Measurements from ENCODE around the gene PSD4.

PSD4 gene

DNA sequence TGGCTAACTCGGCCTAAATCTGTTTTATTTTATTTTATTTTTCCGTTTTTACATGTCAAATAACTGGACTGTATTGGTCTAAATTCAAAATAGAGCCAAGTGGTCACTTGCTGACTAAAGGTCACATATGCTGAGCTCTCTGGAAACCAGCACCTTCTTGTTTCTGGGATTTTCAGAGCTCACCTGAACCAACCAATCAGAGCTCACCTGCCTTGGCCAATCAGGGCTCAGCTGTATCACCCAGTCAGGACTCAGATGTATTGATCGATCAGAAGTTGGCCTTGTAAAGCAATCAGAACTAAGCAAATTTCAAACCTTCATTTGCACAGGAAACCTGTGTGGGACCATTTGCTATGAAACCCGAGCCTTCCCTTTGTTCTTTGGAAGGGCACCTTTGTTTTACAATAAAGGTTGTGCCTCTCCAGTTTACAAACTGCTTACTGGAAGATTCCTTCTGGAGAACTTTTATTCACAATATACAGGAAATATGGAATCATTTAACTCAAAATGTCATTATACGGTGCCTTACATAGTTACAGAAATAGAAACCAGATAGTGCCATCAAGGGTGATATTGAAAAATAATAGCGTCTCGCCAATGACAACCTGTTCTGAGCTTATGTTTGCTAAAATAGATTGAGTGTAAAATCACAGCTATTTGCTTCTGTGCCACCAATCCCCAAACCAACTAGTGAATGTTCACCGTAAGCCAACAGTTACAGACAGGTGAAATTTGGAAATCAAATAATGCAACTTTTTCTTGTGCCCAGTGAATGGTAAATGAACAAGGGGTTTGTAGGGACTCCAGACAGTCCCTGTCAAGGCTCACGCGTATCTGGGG lies 17.3 kb upstream of the PSD4 start:
- TF ChIP-seq LEF1 (IDR thresholded peaks at IDR 0.05; ENCODE audit: borderline replicate concordance) (no peak), FOXA1 (IDR thresholded peaks at IDR 0.05) (no peak), BHLHE40 (IDR thresholded peaks at IDR 0.05; ENCODE audit: borderline replicate concordance) (no peak), CTBP1 (IDR thresholded peaks at IDR 0.05; ENCODE audit: borderline replicate concordance) (no peak), ZNF384 (IDR thresholded peaks at IDR 0.05) (no peak), NFRKB (IDR thresholded peaks at IDR 0.05) (no peak), ELF4 (IDR thresholded peaks at IDR 0.05) (no peak), SUZ12 (IDR thresholded peaks at IDR 0.05) (no peak)
- CTCF ChIA-PET = interaction anchor here (0.8 to 3.2 kb wide), 5 partner anchors 14 to 43 kb away, joined by 3 to 19 read pairs (median 6); no protein-coding TSS in a partner anchor
- DNase-seq (ENCODE audit: extremely low spot score) = no peak
- POLR2A ChIA-PET = interaction anchor here (1.1 kb wide), 1 partner anchor 37 kb away, joined by 3 read pairs; no protein-coding TSS in a partner anchor

DNA sequence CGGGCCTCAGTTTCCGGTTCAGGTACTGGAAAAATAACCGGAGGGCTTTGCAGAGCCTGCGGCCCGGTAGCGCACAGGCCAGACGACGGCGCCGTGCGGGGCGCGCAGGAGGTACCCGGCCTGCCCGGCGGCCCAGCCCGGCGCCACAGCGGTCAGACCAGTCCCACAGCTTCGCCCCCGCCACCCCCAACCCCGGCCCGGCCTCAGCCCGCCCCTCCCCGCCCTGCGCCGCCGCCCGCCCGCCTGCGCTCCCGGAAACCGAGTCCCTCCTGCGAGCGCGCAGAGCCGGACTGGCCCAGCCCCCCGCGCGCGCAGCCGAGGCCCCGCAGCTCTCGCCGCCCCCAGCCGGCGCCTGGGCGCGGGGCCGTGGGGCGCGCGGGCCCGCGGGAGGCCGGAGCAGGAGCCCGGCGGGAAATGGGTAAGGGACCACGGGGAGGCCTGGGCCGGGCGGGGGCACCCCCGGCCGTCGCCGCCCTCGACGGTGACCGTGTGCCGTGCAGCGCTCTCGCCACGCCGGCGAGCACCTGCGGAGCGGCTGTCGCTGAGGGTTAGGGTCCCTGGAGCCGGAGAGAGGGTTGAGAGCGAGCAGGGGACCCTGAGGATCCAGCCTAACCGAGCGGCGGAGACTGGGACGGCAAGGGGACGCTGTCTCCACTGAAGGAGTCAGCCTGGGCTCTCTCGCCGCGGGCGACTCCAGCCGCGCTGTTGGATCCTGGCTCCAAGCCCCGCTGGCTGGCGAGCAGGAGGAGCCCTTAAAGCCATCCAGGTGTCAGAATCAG lies 16.5 kb upstream of the PSD4 start:
- peak; percentile 59 for DNase-seq (ENCODE audit: extremely low spot score)
- ChIA-PET POLR2A (interaction anchor here (0.9 to 1.1 kb wide), 2 partner anchors 17 to 36 kb away, joined by 3 to 5 read pairs; partner anchors contain the start of gene PSD4), CTCF (interaction anchor here (0.6 to 3.2 kb wide), 4 partner anchors 17 to 42 kb away, joined by 3 to 19 read pairs (median 6); no protein-coding TSS in a partner anchor)
- TF ChIP-seq ZNF384 (IDR thresholded peaks at IDR 0.05) (no peak), FOXK2 (IDR thresholded peaks at IDR 0.05) (no peak), TARDBP (IDR thresholded peaks at IDR 0.05) (no peak), L3MBTL2 (conservative IDR thresholded peaks at IDR 0.05) (no peak; the same call in 1 of the 2 replicates), LEF1 (IDR thresholded peaks at IDR 0.05; ENCODE audit: borderline replicate concordance) (no peak)

DNA sequence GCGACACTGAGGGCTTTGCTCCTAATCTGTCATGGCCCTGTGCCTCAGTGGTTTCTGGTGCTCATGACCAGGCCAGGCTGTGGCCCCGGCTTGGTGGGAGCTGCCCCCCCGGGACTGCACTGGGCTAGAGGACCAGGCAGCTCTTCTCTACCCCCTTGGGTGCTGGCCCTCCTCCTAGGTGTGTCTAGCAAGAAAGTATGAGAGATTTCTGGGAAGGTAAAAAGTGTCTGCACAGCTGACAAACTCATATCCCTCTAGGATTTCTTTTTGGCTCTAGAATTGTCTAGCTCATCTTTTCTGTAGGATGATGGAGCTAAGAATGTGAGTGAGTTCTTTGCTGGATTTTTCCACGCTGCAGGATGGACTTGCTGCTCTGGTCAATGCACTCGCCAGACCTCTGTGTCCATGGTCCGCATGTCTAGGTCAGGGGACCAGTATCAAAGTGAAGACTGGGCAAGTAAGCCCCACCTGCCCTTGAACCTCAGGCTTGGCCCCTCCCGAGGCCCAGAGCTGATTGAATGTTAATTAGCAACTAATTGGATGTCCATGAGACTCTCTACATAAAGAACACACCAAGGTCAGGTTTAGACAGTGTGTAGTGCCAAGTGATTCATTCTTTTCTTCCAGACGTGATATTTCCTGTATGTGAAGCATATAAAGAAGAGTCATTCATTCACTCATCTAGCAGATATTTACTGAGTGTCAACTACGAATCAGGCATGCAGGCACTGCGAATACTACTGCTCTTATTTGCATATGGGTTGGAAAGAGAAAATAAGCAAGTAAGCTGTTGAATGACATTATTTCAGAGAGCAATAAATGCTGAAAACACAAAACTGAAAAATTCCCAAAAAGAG lies 15.6 kb upstream of the PSD4 start:
- TF ChIP-seq NFRKB (IDR thresholded peaks at IDR 0.05) (no peak), ELF4 (IDR thresholded peaks at IDR 0.05) (no peak), LEF1 (IDR thresholded peaks at IDR 0.05; ENCODE audit: borderline replicate concordance) (no peak), L3MBTL2 (conservative IDR thresholded peaks at IDR 0.05) (no peak), SUZ12 (IDR thresholded peaks at IDR 0.05) (no peak), CTBP1 (IDR thresholded peaks at IDR 0.05; ENCODE audit: borderline replicate concordance) (no peak), FOXA1 (IDR thresholded peaks at IDR 0.05) (no peak), ZNF384 (IDR thresholded peaks at IDR 0.05) (no peak), TARDBP (IDR thresholded peaks at IDR 0.05) (no peak), FOXM1 (IDR thresholded peaks at IDR 0.05; ENCODE audit: borderline replicate concordance) (no peak), BHLHE40 (IDR thresholded peaks at IDR 0.05; ENCODE audit: borderline replicate concordance) (no peak), FOXK2 (IDR thresholded peaks at IDR 0.05) (no peak), SP1 (IDR thresholded peaks at IDR 0.05) (no peak), ARNT (IDR thresholded peaks at IDR 0.05) (no peak), HDGF (IDR thresholded peaks at IDR 0.05; ENCODE audit: borderline replicate concordance) (no peak)
- TF ChIP-seq, protein P1, sequence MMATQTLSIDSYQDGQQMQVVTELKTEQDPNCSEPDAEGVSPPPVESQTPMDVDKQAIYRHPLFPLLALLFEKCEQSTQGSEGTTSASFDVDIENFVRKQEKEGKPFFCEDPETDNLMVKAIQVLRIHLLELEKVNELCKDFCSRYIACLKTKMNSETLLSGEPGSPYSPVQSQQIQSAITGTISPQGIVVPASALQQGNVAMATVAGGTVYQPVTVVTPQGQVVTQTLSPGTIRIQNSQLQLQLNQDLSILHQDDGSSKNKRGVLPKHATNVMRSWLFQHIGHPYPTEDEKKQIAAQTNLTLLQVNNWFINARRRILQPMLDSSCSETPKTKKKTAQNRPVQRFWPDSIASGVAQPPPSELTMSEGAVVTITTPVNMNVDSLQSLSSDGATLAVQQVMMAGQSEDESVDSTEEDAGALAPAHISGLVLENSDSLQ (IDR thresholded peaks at IDR 0.05) = no peak
- DNase-seq (ENCODE audit: extremely low spot score) = no peak
- ChIA-PET POLR2A (interaction anchor here (0.7 to 0.9 kb wide), 2 partner anchors 16 to 25 kb away, joined by 3 to 5 read pairs; partner anchors contain the start of gene PSD4), CTCF (interaction anchor here (0.6 to 3.2 kb wide), 6 partner anchors 14 to 46 kb away, joined by 3 to 19 read pairs (median 6); no protein-coding TSS in a partner anchor)

DNA sequence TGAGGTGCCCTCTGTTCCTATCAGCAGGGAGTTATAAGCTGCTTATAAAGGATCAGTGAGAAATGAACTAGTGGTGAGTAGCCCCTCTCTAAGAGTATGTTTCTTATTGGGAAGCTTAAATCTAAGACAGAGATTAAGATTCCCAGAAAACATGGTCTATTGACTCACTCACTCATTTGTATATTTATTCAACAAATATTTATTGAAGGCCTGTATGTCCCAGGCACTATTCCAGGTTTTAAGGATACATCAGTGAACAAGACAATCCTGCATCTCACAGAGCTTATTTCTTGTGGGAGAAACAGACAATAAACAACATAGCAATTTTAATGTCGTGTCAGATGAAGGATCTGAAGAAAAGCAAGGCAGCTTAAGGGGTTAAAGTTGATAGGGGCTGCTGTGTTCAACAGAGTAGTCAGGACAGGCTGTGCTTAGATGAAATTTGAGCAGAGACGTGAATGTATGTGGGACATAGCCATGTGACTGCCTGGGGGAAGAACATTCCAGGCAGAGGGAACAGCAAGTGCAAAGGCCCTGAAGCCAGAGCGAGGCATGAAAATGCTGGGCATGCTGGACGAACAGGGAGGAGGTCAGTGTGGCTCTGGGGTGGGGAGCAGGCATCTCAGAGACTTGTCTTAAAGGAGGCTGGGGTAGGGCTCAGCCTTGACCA lies 14.8 kb upstream of the PSD4 start:
- CTCF ChIA-PET = interaction anchor here (0.8 to 3.2 kb wide), 3 partner anchors 13 to 45 kb away, joined by 3 to 19 read pairs (median 5); no protein-coding TSS in a partner anchor
- POLR2A ChIA-PET = interaction anchor here (0.7 kb wide), 1 partner anchor 24 kb away, joined by 3 read pairs; no protein-coding TSS in a partner anchor
- no peak for DNase-seq (ENCODE audit: extremely low spot score)
- TF ChIP-seq TARDBP (IDR thresholded peaks at IDR 0.05) (no peak), FOXM1 (IDR thresholded peaks at IDR 0.05; ENCODE audit: borderline replicate concordance) (no peak), SUZ12 (IDR thresholded peaks at IDR 0.05) (no peak), BHLHE40 (IDR thresholded peaks at IDR 0.05; ENCODE audit: borderline replicate concordance) (no peak), ARNT (IDR thresholded peaks at IDR 0.05) (no peak), LEF1 (IDR thresholded peaks at IDR 0.05; ENCODE audit: borderline replicate concordance) (no peak), HDGF (IDR thresholded peaks at IDR 0.05; ENCODE audit: borderline replicate concordance) (no peak), FOXK2 (IDR thresholded peaks at IDR 0.05) (no peak), SP1 (IDR thresholded peaks at IDR 0.05) (no peak), CTBP1 (IDR thresholded peaks at IDR 0.05; ENCODE audit: borderline replicate concordance) (no peak)

DNA sequence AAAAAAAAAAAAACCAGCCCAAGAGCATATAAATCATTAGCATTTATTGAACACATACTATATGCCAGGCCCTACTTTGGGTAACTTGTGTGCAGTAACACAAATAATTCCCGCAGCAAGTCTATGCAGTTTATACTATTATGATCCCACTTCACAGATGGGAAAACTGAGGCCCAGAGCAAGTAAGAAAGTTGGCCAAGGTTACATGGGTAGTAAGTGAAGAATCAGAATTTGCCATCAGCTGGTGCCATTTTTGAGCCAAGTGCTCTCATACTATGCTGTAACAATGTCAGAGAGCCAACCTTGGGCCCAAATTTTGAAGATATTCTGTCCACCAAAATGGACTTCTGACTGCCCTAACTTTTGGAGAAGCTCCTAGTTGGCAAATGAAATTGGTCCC lies 13.5 kb upstream of the PSD4 start:
- no peak for TF ChIP-seq NFRKB (IDR thresholded peaks at IDR 0.05)
- no peak for TF ChIP-seq FOXA1 (IDR thresholded peaks at IDR 0.05)
- TF ChIP-seq ARNT (IDR thresholded peaks at IDR 0.05) = no peak
- TF ChIP-seq SP1 (IDR thresholded peaks at IDR 0.05) = no peak
- TF ChIP-seq, protein P1 (IDR thresholded peaks at IDR 0.05) = no peak
- TF ChIP-seq ELF4 (IDR thresholded peaks at IDR 0.05) = no peak
- TF ChIP-seq TARDBP (IDR thresholded peaks at IDR 0.05) = no peak
- no peak for TF ChIP-seq FOXM1 (IDR thresholded peaks at IDR 0.05; ENCODE audit: borderline replicate concordance)
- no peak for TF ChIP-seq BHLHE40 (IDR thresholded peaks at IDR 0.05; ENCODE audit: borderline replicate concordance)
- no peak for TF ChIP-seq CTBP1 (IDR thresholded peaks at IDR 0.05; ENCODE audit: borderline replicate concordance)
- DNase-seq (ENCODE audit: extremely low spot score) = no peak
- ChIA-PET POLR2A (no interaction called here), CTCF (no interaction called here)
